ENCODE measurements around the gene ANKRD18B.
"Not testable (repeated sequence)": the region's sequence is repeated elsewhere in the genome, so short reads cannot be mapped to it uniquely, and the experiment has no call there.

The ANKRD18B gene

GRCh38 chr9:33552315-33552725 is 28.3 kb downstream of the ANKRD18B start:
- DNase-seq, result peak; percentile 75
- not testable (repeated sequence) for H3K27me3 ChIP-seq (ENCODE audit: insufficient read depth, low read depth, severe bottlenecking); H3K9me3 ChIP-seq (ENCODE audit: severe bottlenecking); H3K36me3 ChIP-seq; H3K4me3 ChIP-seq (ENCODE audit: low read depth, low read length); H3K27ac ChIP-seq

GRCh38 chr9:33560217-33560616 is 36.2 kb downstream of the ANKRD18B start:
- H3K9me3 ChIP-seq (ENCODE audit: severe bottlenecking); H3K36me3 ChIP-seq; H3K27me3 ChIP-seq (ENCODE audit: insufficient read depth, low read depth, severe bottlenecking); H3K4me3 ChIP-seq (ENCODE audit: low read depth, low read length): not testable (repeated sequence)
- peak overlapping the region; percentile 63 for H3K27ac ChIP-seq
- DNase-seq, result peak; percentile 80

- H3K9me3 ChIP-seq (ENCODE audit: severe bottlenecking); H3K4me3 ChIP-seq (ENCODE audit: low read depth, low read length); H3K27me3 ChIP-seq (ENCODE audit: insufficient read depth, low read depth, severe bottlenecking); H3K27ac ChIP-seq; DNase-seq; H3K36me3 ChIP-seq: not testable (repeated sequence)
Measured at GRCh38 chr9:33562196-33562595, 38.1 kb downstream of the ANKRD18B start.

GRCh38 chr9:33567776-33568175 is 43.7 kb downstream of the ANKRD18B start:
- not testable (repeated sequence) for DNase-seq, H3K27ac ChIP-seq

GRCh38 chr9:33577786-33578185 is 53.7 kb downstream of the ANKRD18B start:
- not testable (repeated sequence) for H3K27me3 ChIP-seq (ENCODE audit: insufficient read depth, low read depth, severe bottlenecking); H3K27ac ChIP-seq; DNase-seq; H3K9me3 ChIP-seq (ENCODE audit: severe bottlenecking); H3K4me3 ChIP-seq (ENCODE audit: low read depth, low read length); H3K36me3 ChIP-seq

More at GRCh38 chr9:33567776-33568175, 43.7 kb downstream of the ANKRD18B start:
- H3K9me3 ChIP-seq (ENCODE audit: severe bottlenecking); H3K4me3 ChIP-seq (ENCODE audit: low read depth, low read length); H3K36me3 ChIP-seq; H3K27me3 ChIP-seq (ENCODE audit: insufficient read depth, low read depth, severe bottlenecking): not testable (repeated sequence)

- H3K9me3 ChIP-seq (ENCODE audit: severe bottlenecking); H3K27ac ChIP-seq; H3K36me3 ChIP-seq; H3K27me3 ChIP-seq (ENCODE audit: insufficient read depth, low read depth, severe bottlenecking); DNase-seq; H3K4me3 ChIP-seq (ENCODE audit: low read depth, low read length): not testable (repeated sequence)
Measured at GRCh38 chr9:33579996-33580395, 55.9 kb downstream of the ANKRD18B start.

- not testable (repeated sequence) for H3K4me3 ChIP-seq (ENCODE audit: low read depth, low read length); H3K27me3 ChIP-seq (ENCODE audit: insufficient read depth, low read depth, severe bottlenecking); H3K36me3 ChIP-seq; DNase-seq; H3K9me3 ChIP-seq (ENCODE audit: severe bottlenecking); H3K27ac ChIP-seq
Measured at GRCh38 chr9:33582686-33583085, 58.6 kb downstream of the ANKRD18B start.

GRCh38 chr9:33586128-33586527 is 62.1 kb downstream of the ANKRD18B start:
- not testable (repeated sequence) for H3K36me3 ChIP-seq; H3K4me3 ChIP-seq (ENCODE audit: low read depth, low read length); H3K9me3 ChIP-seq (ENCODE audit: severe bottlenecking); H3K27me3 ChIP-seq (ENCODE audit: insufficient read depth, low read depth, severe bottlenecking); DNase-seq; H3K27ac ChIP-seq

GRCh38 chr9:33587799-33588198 is 63.7 kb downstream of the ANKRD18B start:
- H3K27ac ChIP-seq; H3K36me3 ChIP-seq; H3K4me3 ChIP-seq (ENCODE audit: low read depth, low read length); H3K27me3 ChIP-seq (ENCODE audit: insufficient read depth, low read depth, severe bottlenecking); DNase-seq; H3K9me3 ChIP-seq (ENCODE audit: severe bottlenecking): not testable (repeated sequence)

GRCh38 chr9:33588876-33589275 is 64.8 kb downstream of the ANKRD18B start:
- not testable (repeated sequence) for H3K27ac ChIP-seq; DNase-seq; H3K27me3 ChIP-seq (ENCODE audit: insufficient read depth, low read depth, severe bottlenecking); H3K4me3 ChIP-seq (ENCODE audit: low read depth, low read length); H3K36me3 ChIP-seq; H3K9me3 ChIP-seq (ENCODE audit: severe bottlenecking)

- not testable (repeated sequence) for H3K36me3 ChIP-seq; H3K4me3 ChIP-seq (ENCODE audit: low read depth, low read length); H3K27me3 ChIP-seq (ENCODE audit: insufficient read depth, low read depth, severe bottlenecking); DNase-seq; H3K27ac ChIP-seq; H3K9me3 ChIP-seq (ENCODE audit: severe bottlenecking)
Measured at GRCh38 chr9:33590857-33591256, 66.8 kb downstream of the ANKRD18B start.

GRCh38 chr9:33596974-33597373 is 72.9 kb downstream of the ANKRD18B start:
- DNase-seq; H3K4me3 ChIP-seq (ENCODE audit: low read depth, low read length): not testable (repeated sequence)

GRCh38 chr9:33597386-33597785 is 73.3 kb downstream of the ANKRD18B start:
- H3K27ac ChIP-seq; H3K4me3 ChIP-seq (ENCODE audit: low read depth, low read length); DNase-seq; H3K36me3 ChIP-seq; H3K9me3 ChIP-seq (ENCODE audit: severe bottlenecking); H3K27me3 ChIP-seq (ENCODE audit: insufficient read depth, low read depth, severe bottlenecking): not testable (repeated sequence)

More at GRCh38 chr9:33596974-33597373, 72.9 kb downstream of the ANKRD18B start:
- not testable (repeated sequence) for H3K27me3 ChIP-seq (ENCODE audit: insufficient read depth, low read depth, severe bottlenecking); H3K27ac ChIP-seq; H3K9me3 ChIP-seq (ENCODE audit: severe bottlenecking); H3K36me3 ChIP-seq

- not testable (repeated sequence) for H3K36me3 ChIP-seq; H3K9me3 ChIP-seq (ENCODE audit: severe bottlenecking); H3K27ac ChIP-seq; H3K4me3 ChIP-seq (ENCODE audit: low read depth, low read length); H3K27me3 ChIP-seq (ENCODE audit: insufficient read depth, low read depth, severe bottlenecking); DNase-seq
Measured at GRCh38 chr9:33598796-33599379, 74.8 kb downstream of the ANKRD18B start.

GRCh38 chr9:33600911-33601310 is 76.9 kb downstream of the ANKRD18B start:
- not testable (repeated sequence) for H3K27ac ChIP-seq; DNase-seq; H3K4me3 ChIP-seq (ENCODE audit: low read depth, low read length); H3K27me3 ChIP-seq (ENCODE audit: insufficient read depth, low read depth, severe bottlenecking); H3K9me3 ChIP-seq (ENCODE audit: severe bottlenecking); H3K36me3 ChIP-seq

All from WERI-Rb-1 (cell line).